DMS79 treated with DMSO at 0.1 percent for 48 hours (cell line): ENCODE results near the gene H6PD.
"Not testable (repeated sequence)": the region's sequence is repeated elsewhere in the genome, so short reads cannot be mapped to it uniquely, and the experiment has no call there.

Experiments used
- DNase-seq: peaks from one replicate; lab custom pipeline; 2025; lab: John Stamatoyannopoulos, UW

The H6PD gene

GRCh38 chr1:9299571-9300541 lies 65.3 kb downstream of the H6PD start:
- DNase-seq, result not testable (repeated sequence)

- DNase-seq, result no peak
These were observed 66.0 kb downstream of the H6PD start for GRCh38 chr1:9300573-9300972.

GRCh38 chr1:9302745-9303524 lies 68.4 kb downstream of the H6PD start:
- peak; percentile 82 for DNase-seq

GRCh38 chr1:9303916-9304315 lies 69.3 kb downstream of the H6PD start:
- no peak for DNase-seq

GRCh38 chr1:9305216-9305615 lies 70.6 kb downstream of the H6PD start:
- DNase-seq, result no peak

- DNase-seq, result no peak
These were observed 71.4 kb downstream of the H6PD start for GRCh38 chr1:9306006-9306405.

GRCh38 chr1:9307303-9307702 lies 72.7 kb downstream of the H6PD start:
- no peak for DNase-seq

GRCh38 chr1:9308236-9308785 lies 73.7 kb downstream of the H6PD start:
- no peak for DNase-seq

- no peak for DNase-seq
These were observed 74.5 kb downstream of the H6PD start for GRCh38 chr1:9309080-9309479.

- DNase-seq, result no peak
These were observed 75.4 kb downstream of the H6PD start for GRCh38 chr1:9309991-9310390.

GRCh38 chr1:9311029-9311428 lies 76.5 kb downstream of the H6PD start:
- DNase-seq, result no peak

GRCh38 chr1:9311479-9311878 lies 76.9 kb downstream of the H6PD start:
- DNase-seq, result no peak

GRCh38 chr1:9312168-9312720 lies 77.7 kb downstream of the H6PD start:
- no peak for DNase-seq

- DNase-seq, result no peak
These were observed 79.0 kb downstream of the H6PD start for GRCh38 chr1:9313576-9313975.

GRCh38 chr1:9314111-9314510 lies 79.5 kb downstream of the H6PD start:
- DNase-seq, result no peak

GRCh38 chr1:9314711-9315379 lies 80.3 kb downstream of the H6PD start:
- no peak for DNase-seq

- DNase-seq, result no peak
These were observed 81.0 kb downstream of the H6PD start for GRCh38 chr1:9315411-9316079.

- DNase-seq, result no peak
These were observed 81.5 kb downstream of the H6PD start for GRCh38 chr1:9316080-9316444.

GRCh38 chr1:9316512-9316911 lies 81.9 kb downstream of the H6PD start:
- no peak for DNase-seq

GRCh38 chr1:9317072-9317471 lies 82.5 kb downstream of the H6PD start:
- no peak for DNase-seq
